HG03571 (cell line): Measurements from ENCODE around the gene ITGB6.

Source experiments
- ATAC-seq: cut with Tn5 transposase; IDR thresholded peaks from one replicate; pipeline ENCODE4 v1.9.1; 2021; ENCODE audit not compliant: unreplicated experiment

ITGB6 gene

DNA sequence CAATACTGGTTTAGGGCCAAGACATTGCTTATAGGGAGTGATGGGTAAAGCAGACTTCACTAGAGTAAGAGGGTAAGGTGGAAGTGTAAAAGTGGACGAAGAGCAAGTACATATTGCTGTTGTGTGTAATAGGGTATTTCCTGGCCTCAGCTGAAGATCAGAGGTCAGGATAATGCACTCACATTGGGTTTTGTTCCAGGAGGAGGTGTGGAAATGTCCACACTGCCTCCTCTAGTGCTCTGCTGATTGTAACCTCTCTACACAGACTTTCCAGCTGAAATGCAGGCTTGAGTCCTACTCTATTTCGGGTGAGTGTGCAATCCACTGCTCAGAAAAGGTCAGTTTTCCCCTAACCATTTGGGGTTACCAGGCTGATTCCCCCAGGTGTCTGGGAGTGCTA is 96.0 kb downstream of the ITGB6 start:
- ATAC-seq, result no peak

DNA sequence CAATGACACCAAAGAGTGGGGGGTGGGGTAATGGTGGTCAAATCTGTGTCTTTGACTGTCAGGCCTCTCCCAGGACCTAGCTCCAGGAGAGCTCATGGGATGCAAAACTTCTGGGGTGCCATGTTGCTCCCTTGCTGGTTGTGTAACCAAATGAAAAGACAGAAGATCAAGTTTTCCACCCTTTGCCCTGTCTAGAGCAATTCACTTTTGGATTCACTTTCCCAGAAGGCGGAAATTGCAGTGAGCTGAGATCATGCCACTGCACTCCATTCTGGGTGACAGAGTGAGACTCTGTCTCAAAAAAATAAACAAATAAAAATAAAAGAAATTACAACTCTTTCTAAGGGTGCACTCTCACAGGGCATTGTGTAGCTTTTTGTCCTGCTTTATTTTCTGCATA is 102.7 kb downstream of the ITGB6 start:
- no peak for ATAC-seq

DNA sequence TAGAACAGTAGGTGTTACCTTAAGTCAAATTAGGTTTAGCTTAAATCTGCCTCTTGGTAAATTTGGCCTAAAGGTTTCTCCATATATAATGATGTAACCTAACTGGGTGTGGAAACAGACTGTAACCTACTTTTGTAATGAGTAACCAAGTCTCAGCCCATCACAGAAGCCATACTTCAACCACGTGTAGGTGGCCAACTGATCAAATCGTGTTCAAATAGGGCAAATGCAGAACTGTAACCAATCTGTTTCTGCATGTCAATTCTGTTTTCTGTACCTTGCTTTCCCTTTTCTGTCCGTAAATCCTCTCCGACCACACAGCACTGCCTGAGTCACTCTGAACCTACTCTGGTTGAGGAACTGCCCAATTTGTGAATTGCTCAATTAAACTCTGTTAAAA is 103.7 kb downstream of the ITGB6 start:
- ATAC-seq, result no peak

DNA sequence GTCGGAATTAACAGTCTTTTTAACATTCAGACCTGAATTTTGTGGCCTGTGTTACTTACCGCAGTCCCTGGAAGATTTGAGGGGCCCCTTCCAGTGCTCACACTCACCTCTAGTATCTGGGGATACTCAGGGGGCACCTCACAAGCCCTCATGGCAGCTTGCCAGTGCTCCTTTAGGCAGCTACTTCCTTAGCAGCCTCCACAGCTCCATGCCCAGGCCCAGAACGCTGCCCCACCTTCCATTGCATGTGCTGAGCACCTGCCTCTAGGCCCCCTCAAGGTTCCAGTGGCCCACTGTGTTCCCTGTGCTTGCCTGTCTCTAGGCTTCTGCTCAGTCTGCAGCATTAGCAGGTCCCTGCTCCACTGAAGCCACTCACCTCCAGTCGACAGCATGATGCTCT is 107.6 kb downstream of the ITGB6 start:
- no peak for ATAC-seq

DNA sequence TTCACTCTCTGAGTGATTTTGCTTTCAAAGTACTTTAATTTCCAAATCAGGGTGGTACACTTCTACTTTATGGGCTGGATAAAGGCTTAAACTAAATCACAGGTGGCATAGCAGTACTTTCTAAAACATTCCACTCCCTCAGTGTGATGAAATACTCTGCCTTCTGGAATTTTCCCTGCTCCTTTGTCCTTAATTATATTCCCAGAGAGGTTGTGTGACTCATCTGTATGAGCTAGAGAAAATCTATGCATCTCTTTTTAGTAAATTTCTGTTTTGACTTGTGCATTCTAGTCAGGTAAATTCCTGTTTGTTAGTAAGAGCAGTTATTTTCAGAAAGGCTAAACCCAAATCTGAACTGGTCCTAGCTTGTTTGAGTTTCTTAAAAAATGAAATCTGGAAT is 108.7 kb downstream of the ITGB6 start:
- no peak for ATAC-seq

DNA sequence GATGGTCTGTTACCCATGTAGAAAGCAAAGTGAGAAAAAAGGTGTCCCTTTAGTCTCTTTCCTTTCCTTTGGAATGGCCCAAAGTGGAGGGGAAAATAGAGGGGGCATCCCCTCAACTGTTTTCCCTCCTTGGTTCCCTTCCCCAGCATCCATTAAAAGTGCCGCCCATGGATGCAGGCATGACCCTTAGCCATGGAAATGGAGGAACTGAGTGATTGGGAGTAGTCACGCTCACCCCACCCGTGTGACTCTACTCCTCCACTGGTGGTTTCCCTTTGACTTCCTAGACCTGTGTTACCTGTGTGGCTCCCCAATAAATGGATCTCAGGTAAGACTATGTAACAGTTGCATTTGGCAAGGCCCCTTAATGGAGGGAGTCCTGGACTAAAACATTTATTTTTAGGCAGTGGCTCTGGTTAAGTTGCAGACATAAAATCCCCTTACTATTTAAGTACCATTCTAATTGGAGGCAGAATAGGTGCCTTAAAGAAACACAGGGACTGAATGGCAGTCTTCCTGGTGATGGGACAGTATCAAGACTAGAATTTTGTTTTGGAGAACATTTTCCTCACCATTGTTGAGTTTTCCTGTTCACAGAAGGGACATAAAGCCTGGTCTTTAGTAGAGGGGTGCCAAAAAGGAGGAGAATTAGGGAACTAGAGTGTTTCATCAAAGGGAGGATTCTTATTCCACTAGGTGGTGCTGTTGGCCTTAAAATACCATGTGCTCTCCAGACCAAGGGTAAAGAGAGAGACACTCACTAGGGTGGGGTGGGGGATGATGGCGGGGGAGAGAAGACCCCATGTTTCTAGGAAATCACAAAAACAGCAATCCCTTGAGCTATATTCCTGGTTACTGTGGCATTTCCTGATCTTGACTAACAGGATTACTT is 112.0 kb downstream of the ITGB6 start:
- ATAC-seq, result no peak

DNA sequence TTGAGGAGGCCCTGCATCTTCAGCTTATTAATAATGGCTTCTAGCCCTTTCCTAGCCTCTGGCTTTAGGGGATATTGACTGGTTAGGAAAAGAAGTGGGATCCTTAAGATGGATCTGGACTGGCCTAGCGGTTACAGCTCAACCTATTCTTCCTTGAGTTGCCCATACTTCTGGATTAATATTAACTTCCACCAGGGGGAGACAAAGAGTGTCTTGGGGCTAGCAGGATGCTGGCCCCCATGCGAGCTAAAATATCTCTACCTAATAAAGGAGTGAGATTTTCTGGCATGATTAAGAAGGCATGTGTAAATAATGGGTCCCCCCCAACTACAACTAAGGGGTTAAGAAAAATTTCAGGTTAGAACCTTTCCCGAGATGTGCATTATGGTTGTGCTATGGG is 114.4 kb downstream of the ITGB6 start:
- no peak for ATAC-seq

DNA sequence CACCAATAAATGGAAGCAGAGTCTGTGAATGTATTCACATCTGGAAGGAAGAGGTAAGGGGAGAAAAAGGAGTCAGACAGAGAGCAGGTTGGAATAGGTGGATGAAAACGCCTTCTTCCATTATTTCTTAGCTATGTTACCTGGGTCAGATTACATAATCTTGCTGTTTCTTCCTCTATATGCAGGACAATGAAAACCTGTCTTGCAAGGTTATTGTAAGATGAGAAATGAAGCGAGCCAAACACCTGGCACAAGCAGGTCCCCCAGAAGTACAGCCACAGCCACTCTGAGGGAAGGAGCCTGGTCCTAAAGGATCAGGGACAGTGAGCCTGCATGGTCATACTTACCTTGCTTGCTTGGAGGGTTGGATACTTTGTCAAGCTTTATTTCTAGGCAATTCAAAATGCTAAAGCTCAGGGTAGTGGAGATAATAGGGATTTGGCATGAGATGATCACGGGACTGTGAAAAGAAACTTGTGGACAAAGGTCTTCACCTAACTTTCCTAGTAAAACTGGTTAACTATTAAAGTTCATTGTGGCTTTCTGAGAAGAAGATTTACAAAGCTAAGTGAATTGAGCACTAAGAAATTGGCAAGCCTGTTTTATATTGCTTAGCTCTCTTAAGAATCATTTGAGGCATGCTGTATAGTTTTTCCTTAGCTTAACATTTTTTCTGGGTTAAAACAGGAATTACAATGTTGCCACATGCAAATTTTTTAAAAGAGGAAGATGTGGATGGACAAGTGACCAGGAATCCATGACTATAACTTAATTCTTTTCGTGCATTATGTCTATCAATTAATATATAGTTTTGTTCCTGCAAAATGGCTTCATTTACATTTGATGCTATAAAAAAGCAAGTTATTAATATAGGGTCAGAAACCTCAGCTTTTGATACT is 121.9 kb downstream of the ITGB6 start:
- ATAC-seq, result no peak

DNA sequence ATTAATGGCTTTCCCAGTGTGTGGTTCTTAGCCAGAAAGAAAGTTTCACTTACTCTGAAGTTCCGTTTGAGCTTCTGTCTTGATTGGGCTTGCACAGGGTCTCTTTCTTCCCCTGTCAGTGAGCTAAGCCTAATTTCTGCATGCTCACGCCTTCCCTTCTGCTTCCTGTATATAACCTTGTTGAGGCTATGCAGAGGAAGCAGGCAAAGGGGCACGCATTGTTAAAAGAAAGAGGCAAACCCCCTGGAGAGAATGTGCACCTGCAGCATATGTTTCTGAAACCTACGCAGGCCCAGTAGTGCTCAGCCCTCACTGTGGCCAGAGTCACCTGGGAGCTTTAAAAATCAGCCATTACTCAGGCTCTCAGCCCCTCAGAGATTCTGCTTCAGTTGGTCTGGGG is 123.2 kb downstream of the ITGB6 start:
- no peak for ATAC-seq

DNA sequence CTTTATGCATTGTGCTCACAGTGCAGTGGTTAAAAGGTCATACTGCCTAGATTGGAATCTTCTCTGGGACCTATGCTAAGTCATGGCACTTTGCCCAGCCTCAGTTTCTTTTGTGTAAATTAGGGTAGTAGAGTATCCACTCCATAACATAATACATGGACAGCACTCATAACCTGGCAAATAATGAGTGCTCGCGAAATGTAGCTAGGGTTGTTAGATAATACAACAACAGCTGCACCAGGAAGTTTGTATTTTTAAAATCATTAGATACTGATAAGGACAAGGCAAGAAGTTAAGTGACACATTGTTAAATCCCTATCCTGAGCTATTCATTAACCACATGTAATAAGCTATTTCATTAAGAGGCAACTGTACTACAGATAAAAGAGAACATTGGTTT is 123.8 kb downstream of the ITGB6 start:
- ATAC-seq, result no peak

DNA sequence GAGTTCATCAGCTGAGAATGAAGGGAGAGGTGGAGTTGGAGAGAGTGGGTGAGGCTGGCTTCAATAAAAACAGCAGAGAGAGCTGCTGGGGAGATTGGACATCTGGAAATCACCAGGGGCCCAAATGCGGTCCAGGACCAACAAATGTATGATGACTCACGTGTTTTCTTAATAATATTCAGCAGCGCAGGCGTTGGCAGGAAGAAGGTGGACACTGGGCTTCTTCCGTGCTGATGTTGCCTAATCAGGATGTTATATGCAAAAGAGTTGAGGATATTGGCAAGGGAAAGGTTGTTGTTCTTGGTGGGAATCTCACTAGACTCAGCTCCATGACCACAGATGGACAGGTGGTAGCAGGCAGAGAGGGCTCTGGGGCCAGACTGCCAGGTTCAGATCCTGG is 124.9 kb downstream of the ITGB6 start:
- no peak for ATAC-seq

DNA sequence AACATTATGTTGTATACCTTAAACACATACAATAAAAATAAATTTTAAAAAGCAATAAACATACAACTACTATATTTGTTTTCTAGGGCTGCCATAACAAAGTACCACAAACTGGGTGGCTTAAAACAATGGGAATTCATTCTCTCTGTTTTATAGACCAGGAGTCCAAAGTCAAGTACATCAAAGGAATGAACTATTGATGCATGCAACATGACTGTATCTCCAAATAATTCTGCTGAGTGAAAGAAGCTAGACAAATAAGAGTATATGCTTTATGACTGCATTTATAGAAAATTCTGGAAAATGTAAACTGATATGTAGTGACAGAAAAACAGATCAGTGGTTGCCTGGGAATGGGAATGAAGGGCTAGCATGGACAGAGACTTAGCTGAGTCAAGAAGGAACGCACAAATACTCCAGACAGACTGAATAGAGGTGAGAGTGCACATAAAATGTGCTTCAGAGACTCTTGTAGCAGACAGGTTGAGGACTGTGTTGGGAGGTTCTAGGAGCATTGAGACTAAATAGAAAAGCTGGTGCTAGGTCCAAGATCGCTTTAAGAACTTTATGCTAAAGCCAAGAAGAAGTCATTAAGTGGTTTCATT is 126.7 kb downstream of the ITGB6 start:
- ATAC-seq, result no peak

DNA sequence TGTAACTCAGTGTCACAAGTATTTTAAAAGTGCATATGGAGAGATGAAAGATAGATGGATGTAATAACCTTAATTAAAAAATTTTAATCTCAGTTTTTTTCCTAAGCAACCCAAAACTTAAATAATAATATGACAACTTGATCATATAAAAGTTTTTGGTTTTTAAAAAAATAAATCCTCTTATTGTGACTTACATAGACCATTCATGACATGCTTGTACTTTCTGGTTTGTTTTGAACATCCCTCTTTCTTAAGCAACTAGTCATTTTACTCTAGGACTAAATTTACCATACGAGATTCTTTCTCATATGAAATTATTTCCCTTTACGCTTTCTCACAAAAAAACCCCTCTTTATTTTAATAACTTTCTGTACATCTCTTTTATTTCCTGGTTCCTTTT is 131.2 kb downstream of the ITGB6 start:
- ATAC-seq, result no peak

DNA sequence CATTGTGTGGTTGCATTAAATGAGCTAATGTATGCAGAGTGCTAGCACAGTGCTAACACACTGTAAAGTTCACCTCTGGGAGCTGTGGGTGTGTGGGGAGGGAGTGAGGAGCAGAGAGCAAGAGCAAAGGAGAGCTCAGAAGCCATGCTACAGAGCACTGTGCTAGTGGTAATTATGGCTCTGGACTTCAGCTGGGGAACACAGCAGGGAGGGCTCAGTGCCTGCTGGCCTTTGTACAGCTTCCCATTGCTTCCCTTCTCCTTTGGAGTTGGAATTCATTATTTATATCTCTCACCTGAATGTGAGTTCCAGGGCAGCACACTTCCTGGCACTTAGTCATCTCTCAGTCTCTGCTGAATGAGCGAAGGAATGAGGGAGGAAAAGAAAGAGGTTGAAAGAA is 135.2 kb downstream of the ITGB6 start:
- ATAC-seq, result no peak

DNA sequence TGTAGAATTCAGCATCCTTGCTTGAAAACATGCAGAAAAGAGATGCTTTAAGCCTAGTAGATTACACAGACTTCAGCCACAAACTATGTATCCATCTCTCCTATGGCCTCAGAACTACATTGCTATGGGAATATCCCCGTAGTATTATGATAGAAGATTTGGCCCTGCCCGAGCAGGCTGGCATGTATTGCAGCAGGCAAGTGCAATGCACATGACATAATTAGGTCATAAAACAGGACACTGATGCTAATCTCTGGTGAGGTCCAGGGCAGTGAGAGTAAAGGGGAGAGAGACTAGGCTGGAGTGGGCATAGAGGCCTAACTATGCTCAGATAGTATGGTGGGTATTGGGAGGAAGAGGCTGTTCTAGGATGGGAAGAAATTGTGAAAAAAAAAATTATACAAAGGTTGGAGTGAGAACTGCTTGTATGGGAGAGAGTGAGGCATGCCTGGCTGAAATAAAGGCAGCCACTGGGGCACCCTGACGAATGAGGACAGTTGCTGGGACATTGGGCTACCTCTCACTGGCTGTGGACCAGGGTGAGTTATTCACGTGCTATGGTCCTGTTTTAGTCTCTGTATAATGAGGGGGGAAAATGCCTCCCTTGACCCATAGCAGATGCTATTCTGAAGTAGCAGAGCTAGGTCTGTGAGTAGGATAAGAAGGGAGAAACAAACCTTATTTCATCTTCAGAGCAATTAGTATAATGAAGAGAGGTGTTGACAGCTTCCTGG is 136.0 kb downstream of the ITGB6 start:
- no peak for ATAC-seq

DNA sequence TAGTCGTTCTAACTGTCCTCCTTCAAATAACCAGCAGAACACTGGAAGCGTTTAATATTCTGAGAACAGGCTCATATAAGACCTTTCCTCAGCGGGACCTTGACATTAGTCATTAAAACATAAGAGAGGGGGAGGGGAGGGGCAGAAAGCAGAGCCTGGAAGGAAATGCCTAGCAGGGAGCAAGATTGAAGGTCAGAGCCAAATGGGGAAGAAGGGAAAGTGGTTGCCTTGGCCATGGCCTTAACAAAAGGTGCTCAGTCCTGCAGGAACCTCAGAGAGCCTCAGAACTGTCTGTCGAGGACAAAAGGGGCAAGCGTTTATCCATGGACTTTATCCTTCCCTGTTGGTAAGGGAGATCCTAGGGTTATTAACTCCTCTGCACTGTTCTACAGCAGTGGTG is 136.8 kb downstream of the ITGB6 start:
- ATAC-seq, result no peak

DNA sequence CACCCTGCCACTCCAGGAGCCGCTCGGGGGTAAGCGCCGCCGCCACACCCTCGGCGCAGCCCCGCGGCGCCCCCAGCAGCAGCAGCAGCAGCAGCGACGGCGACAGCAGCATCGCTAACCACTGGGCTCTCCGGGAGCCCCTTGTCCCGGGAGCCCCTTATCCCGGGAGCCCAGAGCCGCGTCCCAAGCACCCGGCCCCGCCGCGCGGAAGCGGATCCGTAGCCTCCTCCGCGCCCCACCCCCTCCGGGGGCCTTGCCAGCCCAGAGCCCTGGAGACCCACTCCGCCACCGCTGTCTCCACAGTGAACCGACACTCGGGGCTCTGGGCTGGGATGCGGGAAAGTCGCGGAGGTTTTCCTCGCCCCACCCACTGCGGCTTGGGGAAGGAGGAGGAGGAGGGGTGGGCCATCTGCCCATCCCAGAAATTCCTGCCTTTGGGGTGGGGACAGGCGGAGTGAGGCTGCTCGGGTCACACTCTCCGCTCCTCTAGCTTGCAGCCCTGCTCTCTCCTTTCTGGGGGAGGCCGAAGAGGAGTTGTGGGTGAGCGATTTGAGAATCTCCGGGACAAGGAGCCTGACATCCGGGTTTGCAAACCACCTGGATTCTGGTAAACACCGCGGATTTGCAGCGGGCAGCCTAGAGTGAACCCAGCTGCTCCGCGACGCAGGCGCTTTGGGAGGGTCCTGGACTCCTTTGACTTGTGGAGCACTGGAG is 137.6 kb downstream of the ITGB6 start, which contains the start of gene PLA2R1:
Gene PLA2R1, minus strand, starts transcription at position 324 of the 714 bp plus-strand sequence. Its CDS starts 212 bp downstream, at position 112.
- no peak for ATAC-seq

DNA sequence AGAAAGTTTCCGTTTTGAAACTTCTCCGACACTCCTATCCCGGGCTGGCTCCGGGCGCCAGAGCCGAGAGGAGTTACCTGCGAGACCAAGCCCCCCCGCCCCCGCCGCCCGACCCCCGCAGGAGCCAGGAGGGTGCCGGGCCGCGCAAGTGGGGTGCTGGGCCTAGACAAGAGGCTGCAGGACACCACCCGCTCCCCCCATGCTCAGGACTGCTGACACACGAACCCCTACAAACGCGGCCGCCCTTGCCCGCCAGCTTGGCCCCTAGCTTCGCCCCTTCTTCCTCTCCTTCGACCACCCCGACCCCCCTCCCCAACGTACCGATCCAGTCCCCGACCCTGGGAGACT is 138.2 kb downstream of the ITGB6 start:
- no peak for ATAC-seq

DNA sequence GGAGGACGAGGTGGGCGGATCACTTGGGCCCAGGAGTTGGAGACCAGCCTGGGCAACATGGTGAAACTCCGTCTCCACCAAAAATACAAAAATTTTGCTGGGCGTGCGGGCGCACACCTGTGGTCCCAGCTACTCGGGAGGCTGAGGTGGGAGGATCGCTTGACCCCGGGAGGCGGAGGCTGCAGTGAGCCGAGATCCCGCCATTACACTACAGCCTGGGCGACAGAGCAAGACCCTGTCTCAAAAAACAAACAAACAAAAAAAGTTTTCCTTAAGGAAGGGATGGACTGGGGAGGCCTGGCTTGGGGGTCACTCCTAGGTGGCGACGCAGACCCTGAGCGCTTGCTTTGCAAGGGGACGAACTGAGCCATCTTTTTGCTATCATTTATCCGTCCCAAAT is 138.5 kb downstream of the ITGB6 start:
- ATAC-seq, result no peak

DNA sequence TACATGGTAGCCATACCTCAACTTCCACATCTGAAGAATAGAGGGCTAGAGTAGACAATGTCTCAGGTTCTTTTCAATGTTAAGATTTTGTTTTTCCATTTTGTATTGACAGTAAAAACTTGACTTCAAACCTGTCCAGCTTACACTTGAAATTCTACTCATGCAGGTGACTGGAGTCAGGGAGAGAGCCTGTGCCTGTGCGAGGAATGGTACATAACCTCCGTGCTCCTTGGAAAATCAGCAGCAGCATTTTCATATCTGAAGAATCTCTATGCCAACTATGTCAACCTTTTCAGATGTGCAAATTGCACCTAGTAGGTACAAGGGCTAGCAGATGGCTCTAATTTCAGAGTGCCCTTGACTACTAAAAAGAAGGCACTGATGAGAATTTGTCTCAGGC is 139.8 kb downstream of the ITGB6 start:
- ATAC-seq, result no peak
